COLO829 (cell line): Measurements from ENCODE around the gene TTC39B.
A peak's percentile ranks its signal among the peaks of the same experiment; 100 is the strongest.
"Not testable (repeated sequence)": the region's sequence is repeated elsewhere in the genome, so short reads cannot be mapped to it uniquely, and the experiment has no call there.

Experiments
- DNase-seq: peaks from one replicate; pipeline ENCODE4 v3.0.0; 2012; ENCODE audit warnings: low spot score

TTC39B gene

GRCh38 chr9:15306757-15307522 lies at the start of gene TTC39B:
Gene TTC39B (minus strand): TSS chr9:15307216. CDS start chr9:15307125, 91 bp downstream.
- DNase-seq, result peak; percentile 64

- DNase-seq, result no peak
These were observed 48.7 kb upstream of the TTC39B start for GRCh38 chr9:15355669-15356068.

GRCh38 chr9:15354713-15355112 lies 47.7 kb upstream of the TTC39B start:
- no peak for DNase-seq

DNA sequence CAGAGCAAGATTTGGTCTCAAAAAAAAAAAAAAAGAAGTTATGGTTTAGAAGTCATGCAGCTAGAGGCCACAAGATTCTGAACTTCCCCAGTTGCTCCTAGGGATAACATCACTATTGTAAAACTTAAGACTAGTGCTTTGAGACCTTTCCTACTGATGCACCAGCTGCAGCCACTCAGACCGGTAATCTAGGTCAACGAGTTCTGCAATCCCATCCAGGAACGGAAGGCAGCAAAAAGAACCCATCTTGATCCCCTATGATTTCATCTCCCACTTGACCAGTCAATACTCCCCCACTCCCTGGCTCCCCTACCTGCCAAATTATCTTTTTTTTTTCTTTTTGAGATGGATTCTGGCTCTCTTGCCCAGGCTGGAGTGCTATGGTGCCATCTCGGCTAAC lies 46.9 kb upstream of the TTC39B start:
- DNase-seq, result no peak

DNA sequence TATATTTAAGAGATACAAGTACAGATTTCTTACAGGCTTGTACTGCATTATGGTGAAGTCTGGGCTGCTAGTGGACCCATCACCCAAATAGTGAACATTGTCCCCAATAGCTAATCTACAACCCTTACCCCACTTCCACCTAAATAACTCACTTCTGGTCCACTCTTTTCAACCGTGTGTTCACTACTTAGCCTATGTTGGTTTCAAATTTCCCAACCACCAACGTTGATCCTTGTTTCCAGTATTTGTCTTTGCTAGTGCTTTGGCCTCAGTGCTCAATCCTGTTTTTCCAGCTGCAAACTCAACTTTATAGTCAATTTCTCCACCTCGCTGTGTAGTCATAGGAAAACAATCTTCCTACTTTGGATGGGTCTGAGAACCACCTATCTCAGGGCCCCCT lies 45.3 kb upstream of the TTC39B start:
- DNase-seq, result no peak

GRCh38 chr9:15349892-15350761 lies 43.1 kb upstream of the TTC39B start:
- peak; percentile 49 for DNase-seq

DNA sequence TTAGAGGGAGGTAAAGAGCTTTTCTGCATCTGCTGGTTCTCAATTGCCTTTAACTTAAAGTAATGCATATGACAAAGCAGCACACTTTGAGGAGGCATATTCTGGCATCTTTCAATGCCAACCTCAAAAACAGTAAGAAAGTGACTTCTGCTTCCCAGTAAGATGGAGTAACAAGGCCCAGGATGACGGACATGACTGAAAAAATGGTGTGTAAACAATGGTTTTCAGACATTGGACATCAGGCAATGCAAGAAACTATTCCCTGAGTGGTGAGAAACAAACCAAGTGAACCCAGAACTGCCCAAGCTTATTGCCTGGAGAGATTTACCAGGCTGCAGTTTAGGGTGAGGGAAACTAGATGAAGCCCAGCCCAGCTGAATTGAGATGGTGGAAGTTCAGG lies 39.8 kb upstream of the TTC39B start:
- no peak for DNase-seq

DNA sequence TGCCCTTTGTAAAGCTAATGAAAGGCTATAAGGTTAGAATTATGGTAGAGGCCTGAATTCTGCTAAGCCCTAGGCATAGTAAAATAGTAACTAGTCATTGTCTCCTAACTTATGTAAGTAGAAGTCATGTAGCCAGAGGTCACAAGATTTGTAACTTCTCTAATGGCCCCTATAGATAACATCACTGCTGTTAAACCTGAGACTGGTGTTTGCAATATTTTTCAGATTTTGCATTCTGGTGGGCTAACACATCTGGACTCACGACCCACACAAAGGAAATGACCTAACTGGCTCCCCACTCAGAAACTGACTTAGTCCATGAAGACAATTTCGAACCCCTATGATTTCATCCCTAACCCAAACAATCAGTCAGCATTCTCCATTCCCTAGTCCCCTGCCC lies 37.2 kb upstream of the TTC39B start:
- no peak for DNase-seq

DNA sequence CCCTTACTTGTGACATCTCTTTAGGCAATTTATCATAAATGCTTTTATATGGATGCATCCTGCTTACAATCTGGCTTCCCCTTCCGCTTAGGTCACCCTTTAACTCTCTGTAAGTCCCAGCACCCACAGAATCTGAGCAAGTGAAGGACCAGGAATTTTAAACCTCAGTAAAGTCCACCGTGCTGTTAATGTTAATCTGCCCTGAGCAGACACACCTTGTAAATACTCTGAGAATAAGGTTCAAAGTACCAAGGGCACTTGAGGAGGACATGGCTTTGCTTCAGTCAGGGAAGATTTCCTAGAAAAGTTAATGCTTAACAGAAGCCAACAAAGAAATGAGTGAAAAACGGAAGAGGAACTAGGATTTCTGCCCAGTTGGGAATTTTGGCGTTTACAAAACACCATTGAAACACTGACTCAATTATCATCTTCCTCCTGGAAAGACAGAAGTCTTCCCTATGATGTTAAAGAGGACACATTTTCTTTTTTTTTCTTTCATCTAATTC lies 26.4 kb upstream of the TTC39B start:
- DNase-seq, result no peak

DNA sequence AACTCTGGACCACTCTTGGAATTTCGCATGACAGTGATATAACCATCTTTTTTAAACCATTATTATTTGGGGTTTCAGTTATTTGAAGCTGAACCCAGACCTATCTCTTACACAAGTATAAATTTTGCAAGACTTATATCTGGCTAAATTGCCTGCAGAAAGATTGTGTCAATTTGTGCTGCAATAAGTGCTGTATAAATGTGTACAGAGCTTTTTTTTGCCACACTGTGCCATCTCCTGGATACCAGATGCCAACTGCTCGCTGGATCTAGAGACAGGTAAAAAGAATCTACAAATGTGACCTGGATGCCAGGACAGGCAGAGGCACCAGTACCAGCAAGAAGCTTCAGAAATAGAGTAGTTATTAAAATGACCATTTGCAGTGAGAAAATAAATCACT lies 25.9 kb upstream of the TTC39B start:
- DNase-seq, result no peak

- no peak for DNase-seq
These were observed 22.6 kb upstream of the TTC39B start for GRCh38 chr9:15329539-15330109.

GRCh38 chr9:15328946-15329345 lies 21.9 kb upstream of the TTC39B start:
- DNase-seq, result no peak

DNA sequence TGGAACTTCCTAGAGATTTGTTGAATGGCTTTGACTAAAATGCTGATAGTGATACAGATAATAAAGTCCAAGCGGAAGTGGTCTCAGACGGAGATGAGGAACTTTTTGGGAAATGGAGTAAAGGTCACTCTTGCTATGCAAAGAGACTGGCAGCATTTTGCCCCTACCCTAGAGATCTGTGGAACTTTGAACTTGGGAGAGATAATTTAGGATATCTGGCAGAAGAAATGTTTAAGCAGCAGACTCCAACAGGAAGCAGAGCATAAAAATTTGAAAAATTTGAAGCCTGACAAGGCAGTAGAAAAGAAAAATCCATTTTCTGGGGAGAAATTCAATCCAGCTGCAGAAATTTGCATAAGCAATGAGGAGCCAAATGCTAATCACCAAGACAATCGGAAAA lies 15.7 kb upstream of the TTC39B start:
- DNase-seq, result not testable (repeated sequence)

GRCh38 chr9:15319661-15320060 lies 12.6 kb upstream of the TTC39B start:
- not testable (repeated sequence) for DNase-seq

GRCh38 chr9:15317836-15318235 lies 10.8 kb upstream of the TTC39B start:
- no peak for DNase-seq

DNA sequence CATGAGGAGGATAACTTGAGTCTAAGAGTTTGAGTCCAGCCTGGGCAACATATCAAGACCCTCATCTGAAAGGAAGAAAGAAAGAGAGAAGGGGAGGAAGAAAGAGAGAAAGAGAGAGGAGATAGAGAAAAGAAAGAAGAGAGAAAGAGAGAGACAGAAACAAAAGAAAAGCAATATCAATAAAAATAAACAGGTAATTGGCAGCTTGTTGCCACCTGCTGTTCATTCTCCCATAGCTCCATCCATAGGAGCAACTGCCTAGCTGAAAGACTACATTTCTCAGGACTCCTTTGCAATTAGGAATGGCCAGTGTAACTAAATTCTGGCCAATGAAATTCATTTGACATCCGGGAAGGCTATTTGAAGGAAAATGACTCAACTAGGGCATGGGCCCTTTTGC lies 4.6 kb upstream of the TTC39B start:
- DNase-seq, result no peak

DNA sequence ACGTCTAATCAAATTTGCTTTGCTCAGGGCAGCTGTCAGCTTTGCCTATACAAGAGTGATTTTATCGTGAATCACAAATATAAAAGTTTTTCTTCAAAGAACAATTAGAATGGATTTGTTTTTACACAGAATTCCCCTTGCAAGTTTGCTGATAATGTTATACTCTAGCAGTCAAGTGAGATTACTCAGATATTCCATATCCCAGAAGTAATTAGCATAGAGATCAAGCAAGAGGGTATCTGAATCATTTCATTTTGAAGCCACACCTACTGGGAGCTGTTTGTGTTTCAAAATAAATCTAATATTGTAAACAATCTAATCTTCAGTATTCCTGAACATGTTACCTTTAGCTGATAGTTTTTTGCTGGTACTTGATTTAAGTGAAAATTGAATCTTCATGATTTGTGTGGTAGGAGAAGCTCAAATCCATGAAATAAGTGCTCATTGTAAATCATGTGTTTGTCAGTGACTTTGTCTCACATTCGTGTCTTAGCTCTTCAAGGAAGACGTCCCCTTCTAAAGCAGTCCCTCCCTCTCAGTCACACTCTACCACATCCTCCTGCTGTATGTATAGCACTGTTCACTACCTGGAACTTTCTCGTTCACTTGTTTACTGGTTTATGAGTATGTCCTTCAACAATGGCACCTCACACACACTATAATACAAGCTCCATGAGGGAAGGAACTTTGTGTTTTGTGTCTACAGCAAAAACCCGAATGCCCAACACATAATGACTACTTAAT lies 3.3 kb upstream of the TTC39B start:
- DNase-seq, result no peak

GRCh38 chr9:15308511-15308910 lies 1.5 kb upstream of the TTC39B start:
- no peak for DNase-seq

DNA sequence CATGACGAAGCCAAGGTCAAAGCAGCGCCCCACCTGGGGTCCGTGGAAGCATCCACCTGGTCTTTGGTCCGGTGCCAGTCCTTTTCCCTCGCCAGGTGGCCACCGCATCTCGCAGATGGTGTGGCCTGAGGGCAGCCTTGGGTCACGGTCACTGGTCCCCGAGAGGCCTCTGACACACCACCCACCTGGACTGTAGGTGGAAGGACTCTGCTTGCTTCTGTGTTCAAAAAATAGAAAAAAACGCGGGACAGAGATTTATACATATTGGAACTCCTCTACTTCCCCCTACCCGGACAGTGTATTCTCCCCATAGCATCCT lies 466 bp upstream of the TTC39B start:
- no peak for DNase-seq

- no peak for DNase-seq
These were observed 804 bp downstream of the TTC39B start for GRCh38 chr9:15306068-15306756.

DNA sequence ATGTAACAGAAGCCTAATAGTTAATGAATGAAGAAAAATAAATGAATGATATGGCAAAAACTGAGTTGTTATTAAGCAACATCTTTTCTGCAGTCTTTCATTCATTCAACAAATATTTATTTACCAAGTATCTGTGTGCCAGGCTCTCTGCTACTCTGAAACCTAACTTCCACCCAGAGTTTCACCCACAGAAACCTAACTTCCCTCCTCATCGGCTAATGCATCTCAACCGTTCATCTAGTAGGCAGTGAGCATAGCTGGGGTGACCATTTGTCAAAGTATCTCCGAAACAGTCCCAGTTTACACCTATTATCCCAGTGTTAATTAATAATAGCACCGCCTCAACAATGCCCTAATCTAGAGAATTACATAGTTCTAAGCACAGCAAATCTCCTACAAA lies 1.5 kb downstream of the TTC39B start:
- no peak for DNase-seq

DNA sequence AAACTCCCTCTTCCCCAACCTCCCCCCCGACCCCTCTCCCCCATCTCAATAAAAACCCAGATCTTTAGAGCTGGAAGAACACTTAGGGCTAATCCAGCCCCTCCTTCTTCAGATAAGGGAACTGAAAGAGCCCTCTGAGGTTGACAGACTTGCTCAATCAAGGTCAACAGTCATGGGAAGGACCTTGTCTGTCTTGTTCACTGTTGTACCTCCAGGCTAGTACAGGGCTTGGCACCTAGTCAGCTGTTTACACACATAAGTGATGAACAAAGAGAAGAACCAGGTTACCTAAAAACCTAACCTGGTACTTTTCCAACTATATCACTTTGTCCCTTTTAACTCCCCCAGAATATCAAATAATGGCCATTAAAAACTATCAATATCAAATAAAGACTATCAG lies 2.4 kb downstream of the TTC39B start:
- no peak for DNase-seq
